Activated CD8-positive, alpha-beta memory T cell treated with anti-CD3 and anti-CD28 coated beads for 24 hours (primary cell): ENCODE data around the gene ATP9B.
"Not testable (repeated sequence)": the region's sequence is repeated elsewhere in the genome, so short reads cannot be mapped to it uniquely, and the experiment has no call there.

Source experiments
- DNase-seq: peaks from one replicate; pipeline ENCODE4 v3.0.0-alpha.2; 2020

Gene ATP9B

GRCh38 chr18:79368681-79369080 is 299.5 kb downstream of the ATP9B start:
- no peak for DNase-seq

- no peak for DNase-seq
These were observed 302.4 kb downstream of the ATP9B start for GRCh38 chr18:79371561-79372121.

- no peak for DNase-seq
These were observed 303.3 kb downstream of the ATP9B start for GRCh38 chr18:79372461-79372860.

- DNase-seq, result no peak
These were observed 303.8 kb downstream of the ATP9B start for GRCh38 chr18:79372991-79373390.

GRCh38 chr18:79373736-79374135 is 304.5 kb downstream of the ATP9B start:
- DNase-seq, result no peak

GRCh38 chr18:79374408-79375171 is 305.4 kb downstream of the ATP9B start:
- DNase-seq, result no peak

- DNase-seq, result no peak
These were observed 306.4 kb downstream of the ATP9B start for GRCh38 chr18:79375441-79376154.

GRCh38 chr18:79376661-79377060 is 307.5 kb downstream of the ATP9B start:
- DNase-seq, result not testable (repeated sequence)

- no peak for DNase-seq
These were observed 308.1 kb downstream of the ATP9B start for GRCh38 chr18:79377187-79377891.

- DNase-seq, result peak; percentile 93
These were observed 309.5 kb downstream of the ATP9B start for GRCh38 chr18:79378536-79379250.

GRCh38 chr18:79379251-79379905 is 310.2 kb downstream of the ATP9B start:
- no peak for DNase-seq

GRCh38 chr18:79379931-79380815 is 311.0 kb downstream of the ATP9B start:
- DNase-seq, result no peak

GRCh38 chr18:79380816-79381806 is 311.9 kb downstream of the ATP9B start:
- peak; percentile 92 for DNase-seq

- DNase-seq, result no peak
These were observed 312.7 kb downstream of the ATP9B start for GRCh38 chr18:79381811-79382311.

GRCh38 chr18:79382681-79383387 is 313.6 kb downstream of the ATP9B start:
- no peak for DNase-seq

- DNase-seq, result no peak
These were observed 314.3 kb downstream of the ATP9B start for GRCh38 chr18:79383388-79384056.

GRCh38 chr18:79384151-79384807 is 315.1 kb downstream of the ATP9B start:
- DNase-seq, result no peak

- no peak for DNase-seq
These were observed 315.6 kb downstream of the ATP9B start for GRCh38 chr18:79384834-79385233.
